Activated CD8-positive, alpha-beta T cell treated with anti-CD3 and anti-CD28 coated beads, Interleukin-2, amount 10 ng/mL, durations not matched to agents 7 days and 5 days (primary cell): ENCODE results near the gene APOBEC4. TPM values are rescaled to one million over a fixed set of nuclear protein-coding genes. Genes with fewer than 3 reads are reported as not detected.

Source experiments
- ATAC-seq: fragments of 150-1000 bp; cut with Tn5 transposase; one replicate; pipeline ENCODE4 v1.10.0; 2021; ENCODE audit warnings: moderate library complexity
- CTCF ChIA-PET: fragments of 350-600 bp; sonication (Branson Sonifier 250); formaldehyde crosslinking; loops from one replicate; lab custom pipeline; 2021; ENCODE audit warnings: antibody characterized with exemption; lab: Charles Lee
- POLR2A ChIA-PET: fragments of 350-600 bp; sonication (Branson Sonifier 250); formaldehyde crosslinking; loops from one replicate; lab custom pipeline; 2021; ENCODE audit warnings: antibody characterized with exemption; lab: Charles Lee
- DNase-seq: peaks from one replicate; pipeline ENCODE4 v3.0.0-alpha.2; 2020
- H3K27ac Mint-ChIP-seq: one replicate; pipeline ENCODE4 v1.8.0; 2021; ENCODE audit warnings: mild to moderate bottlenecking, mixed read lengths
- H3K27me3 Mint-ChIP-seq: one replicate; pipeline ENCODE4 v1.8.0; 2021; ENCODE audit warnings: low read depth, mixed read lengths
- H3K36me3 Mint-ChIP-seq: one replicate; pipeline ENCODE4 v1.8.0; 2021; ENCODE audit warnings: low read depth, mixed read lengths
- H3K4me1 Mint-ChIP-seq: one replicate; pipeline ENCODE4 v1.8.0; 2021; ENCODE audit warnings: low read depth, mixed read lengths
- H3K4me3 Mint-ChIP-seq: one replicate; pipeline ENCODE4 v1.8.0; 2021; ENCODE audit warnings: mild to moderate bottlenecking, mixed read lengths
- H3K9me3 Mint-ChIP-seq: one replicate; pipeline ENCODE4 v1.8.0; 2022; ENCODE audit warnings: mixed read lengths; ENCODE audit not compliant: insufficient read depth
- total RNA-seq, 2 experiments: library from RNA; stranded (reverse); gene quantifications; one replicate each; pipeline ENCODE4 v1.2.3, GENCODE V29; 2021

The APOBEC4 gene, protein sequence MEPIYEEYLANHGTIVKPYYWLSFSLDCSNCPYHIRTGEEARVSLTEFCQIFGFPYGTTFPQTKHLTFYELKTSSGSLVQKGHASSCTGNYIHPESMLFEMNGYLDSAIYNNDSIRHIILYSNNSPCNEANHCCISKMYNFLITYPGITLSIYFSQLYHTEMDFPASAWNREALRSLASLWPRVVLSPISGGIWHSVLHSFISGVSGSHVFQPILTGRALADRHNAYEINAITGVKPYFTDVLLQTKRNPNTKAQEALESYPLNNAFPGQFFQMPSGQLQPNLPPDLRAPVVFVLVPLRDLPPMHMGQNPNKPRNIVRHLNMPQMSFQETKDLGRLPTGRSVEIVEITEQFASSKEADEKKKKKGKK
- total RNA-seq: not detected

DNA sequence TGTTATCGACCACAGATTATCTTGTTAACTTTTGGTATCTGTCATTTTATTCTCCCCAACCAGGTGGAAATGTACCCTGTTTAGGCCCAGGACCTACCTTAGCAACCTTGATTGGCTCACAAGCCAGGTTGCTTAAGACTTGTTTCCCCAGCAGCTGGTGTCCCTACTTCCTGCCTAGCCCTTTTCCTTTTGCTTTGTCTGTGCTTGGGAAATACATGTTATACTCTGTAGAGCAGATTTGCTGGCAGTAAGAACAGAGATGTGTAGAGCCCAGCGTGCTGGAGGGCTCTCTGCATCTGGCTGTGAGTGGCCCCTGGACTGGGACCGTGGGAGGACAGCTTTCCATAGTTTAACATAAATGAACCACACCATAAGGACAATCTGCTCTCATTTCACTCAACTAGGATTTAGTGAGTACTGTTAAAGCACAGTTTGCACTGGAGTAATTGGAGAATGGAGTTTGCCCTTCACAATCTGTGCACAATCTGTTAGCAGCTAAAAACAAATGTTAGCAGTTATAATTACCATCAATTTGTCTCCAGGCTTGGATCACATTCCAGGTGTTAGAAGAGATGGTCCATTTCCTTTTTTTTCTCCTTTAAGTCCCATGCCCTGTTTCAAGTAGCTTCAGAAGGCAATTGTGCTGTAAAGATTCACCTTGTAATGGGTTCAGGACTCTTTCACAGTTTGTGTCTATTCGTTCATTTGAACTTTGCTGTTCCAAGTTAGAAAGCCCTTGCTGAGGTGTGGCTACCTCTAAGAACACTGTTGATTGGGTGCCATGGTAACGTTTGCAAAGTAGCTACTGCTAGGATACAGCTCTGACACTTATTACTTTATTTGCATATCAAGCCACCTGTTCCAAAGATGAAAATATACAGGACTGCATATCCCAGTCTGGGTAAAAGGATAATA lies at the start of gene APOBEC4:
Gene APOBEC4, minus strand, starts transcription at position 770 of the 915 bp plus-strand sequence. CDS start 4,535 bp downstream, outside the sequence.
- ATAC-seq (peak; percentile 62), DNase-seq (no peak)
- CTCF ChIA-PET: interaction anchor here (0.8 to 6.2 kb wide), 6 partner anchors 16 to 263 kb away, joined by 3 to 188 read pairs (median 28); no protein-coding TSS in a partner anchor
- Mint-ChIP-seq H3K9me3 (no peaks in the 10 kb centered on the region), H3K27me3 (no peaks in the 10 kb centered on the region), H3K4me3 (no peak within 1 kb of the TSS), H3K4me1 (peaks cover 39% of the 10 kb centered on the region), H3K36me3 (no peaks in the 10 kb centered on the region), H3K27ac (peak within 1 kb of the TSS; percentile 73)
- POLR2A ChIA-PET: interaction anchor here (0.6 to 5.9 kb wide), 2 partner anchors 18 to 179 kb away, joined by 3 to 29 read pairs; partner anchors contain the start of gene ARPC5

DNA sequence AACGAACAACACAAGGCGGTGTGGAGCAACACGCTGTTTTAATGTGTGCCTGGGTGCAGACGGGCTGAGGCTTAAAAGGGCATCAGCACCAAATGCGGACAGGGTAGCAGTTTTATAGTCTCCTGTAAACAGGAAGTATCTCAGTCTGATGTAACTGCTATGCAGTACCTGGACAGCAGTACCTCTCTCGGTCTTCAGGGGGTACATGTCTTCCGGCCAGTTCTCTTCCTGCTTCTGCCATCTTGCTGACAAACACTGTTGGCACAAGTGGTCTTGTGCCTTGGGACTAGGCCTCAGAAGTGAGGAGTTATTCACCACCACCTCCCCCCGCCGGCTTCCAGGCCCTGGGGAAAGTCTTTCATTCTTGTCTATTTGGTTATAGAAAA lies 49.7 kb upstream of the APOBEC4 start:
- H3K27me3 Mint-ChIP-seq: no peaks in the 10 kb centered on the region
- no peak for DNase-seq
- POLR2A ChIA-PET: no interaction called here
- ATAC-seq: no peak
- H3K4me1 Mint-ChIP-seq: no peaks in the 10 kb centered on the region
- H3K27ac Mint-ChIP-seq: no peak overlapping the region
- H3K36me3 Mint-ChIP-seq: no peaks in the 10 kb centered on the region
- CTCF ChIA-PET: interaction anchor here (1.3 kb wide), 1 partner anchor 17 kb away, joined by 4 read pairs; no protein-coding TSS in a partner anchor
- H3K9me3 Mint-ChIP-seq: no peaks in the 10 kb centered on the region
- H3K4me3 Mint-ChIP-seq: no peak overlapping the region

DNA sequence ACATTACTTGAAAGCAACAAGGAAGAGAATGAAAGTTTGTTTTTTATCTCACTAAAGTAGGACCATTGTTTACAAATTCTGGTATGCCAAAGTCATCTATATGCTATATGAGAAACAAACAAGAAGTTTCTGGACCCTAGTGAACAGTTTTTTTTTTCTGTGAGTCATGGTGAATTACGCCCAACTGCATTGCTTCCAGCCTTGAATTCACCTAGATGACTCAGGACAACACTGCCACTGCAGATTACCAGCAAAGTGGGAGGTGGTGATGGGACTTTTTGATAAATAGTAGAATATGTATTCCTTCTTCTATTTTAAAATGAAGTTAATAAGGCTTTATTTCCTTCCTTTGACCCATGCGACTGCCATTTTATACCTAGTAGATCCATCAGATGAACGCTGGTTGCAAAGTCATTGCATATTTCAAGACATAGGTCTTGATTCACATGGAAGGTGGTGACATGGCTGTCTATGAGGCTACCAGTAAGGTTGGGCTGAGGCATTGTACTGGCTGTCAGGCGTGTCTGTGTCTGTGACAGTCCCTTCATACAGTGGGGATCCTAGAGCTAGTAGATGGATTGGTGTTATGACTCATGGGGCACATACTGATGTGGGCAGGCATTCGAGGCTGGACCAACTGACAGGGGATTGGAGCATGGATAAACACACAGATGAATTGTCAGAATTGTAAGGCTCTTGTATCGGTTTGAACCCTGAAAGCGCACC lies 49.1 kb upstream of the APOBEC4 start:
- Mint-ChIP-seq H3K36me3 (no peaks in the 10 kb centered on the region), H3K9me3 (no peaks in the 10 kb centered on the region), H3K27me3 (no peaks in the 10 kb centered on the region), H3K4me1 (no peaks in the 10 kb centered on the region), H3K27ac (no peak overlapping the region), H3K4me3 (no peak overlapping the region)
- ChIA-PET CTCF (no interaction called here), POLR2A (no interaction called here)
- ATAC-seq: no peak
- DNase-seq: no peak

DNA sequence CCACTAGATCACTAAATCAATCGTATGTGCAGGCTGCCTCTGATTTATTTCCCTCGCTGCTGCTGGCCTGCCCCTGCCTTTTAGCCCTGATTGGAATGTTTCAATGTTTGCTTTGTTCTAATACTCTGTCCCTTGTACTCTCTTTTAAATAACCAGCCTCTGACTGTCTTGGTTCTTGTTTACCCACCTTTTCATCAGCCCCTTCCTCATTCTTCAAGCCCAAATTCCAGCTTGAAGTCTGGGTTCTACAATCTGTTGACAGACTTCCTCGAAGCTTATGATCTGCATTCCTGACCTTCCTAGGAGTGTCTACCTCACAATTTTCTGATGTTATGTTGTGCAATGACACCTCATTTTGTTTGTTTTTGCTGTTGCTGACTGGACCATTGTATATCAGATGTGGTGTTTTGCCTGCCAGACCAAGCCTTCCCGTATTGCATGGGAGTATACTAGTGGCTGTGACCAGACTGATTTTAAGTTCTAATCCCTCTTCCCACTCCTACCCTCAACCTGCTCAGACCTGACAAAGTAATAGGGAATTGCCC lies 46.6 kb upstream of the APOBEC4 start:
- Mint-ChIP-seq H3K4me1 (no peaks in the 10 kb centered on the region), H3K4me3 (no peak overlapping the region), H3K36me3 (no peaks in the 10 kb centered on the region), H3K27ac (no peak overlapping the region), H3K27me3 (no peaks in the 10 kb centered on the region), H3K9me3 (no peaks in the 10 kb centered on the region)
- ChIA-PET POLR2A (no interaction called here), CTCF (interaction anchor here (1.8 kb wide), 1 partner anchor 15 kb away, joined by 7 read pairs; no protein-coding TSS in a partner anchor)
- no peak for ATAC-seq
- DNase-seq: no peak

DNA sequence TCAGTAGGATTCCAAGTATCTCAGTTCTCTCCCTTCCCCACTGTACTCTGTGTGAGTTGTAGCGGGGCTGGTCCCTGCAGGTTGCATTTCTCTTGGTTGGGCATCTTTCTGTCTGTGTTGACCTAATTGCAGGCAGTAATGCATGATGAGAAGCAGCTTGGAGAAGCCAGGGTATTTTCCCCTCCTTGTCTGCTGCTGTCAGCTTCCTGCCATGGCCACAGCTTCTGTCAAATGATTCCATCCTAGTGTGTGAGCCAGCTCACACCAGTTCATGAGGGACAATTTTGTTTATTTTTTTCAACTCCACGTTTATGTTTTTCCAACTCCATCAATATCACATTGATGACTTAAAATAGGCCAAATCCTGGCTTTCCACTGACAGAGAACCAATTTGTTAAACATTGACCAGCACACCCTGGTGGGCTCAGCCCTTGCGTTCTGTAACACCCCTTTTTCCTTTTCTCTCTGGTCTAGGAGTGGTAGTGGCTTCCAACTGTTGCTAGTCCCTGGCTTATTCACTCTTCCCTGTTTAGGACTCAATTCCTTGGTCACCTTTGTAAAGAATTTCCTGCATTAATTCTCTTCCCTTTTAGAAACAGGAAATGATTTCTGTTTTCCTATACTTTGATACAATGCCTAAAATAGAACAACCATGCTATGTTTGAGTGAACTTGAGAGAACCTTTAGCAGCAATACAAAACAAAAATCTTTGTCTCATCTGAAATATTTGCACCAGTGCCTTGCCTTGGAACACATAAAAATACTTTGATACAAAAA lies 44.9 kb upstream of the APOBEC4 start:
- H3K27ac Mint-ChIP-seq: no peak overlapping the region
- H3K9me3 Mint-ChIP-seq: no peaks in the 10 kb centered on the region
- H3K27me3 Mint-ChIP-seq: no peaks in the 10 kb centered on the region
- POLR2A ChIA-PET: no interaction called here
- H3K36me3 Mint-ChIP-seq: no peaks in the 10 kb centered on the region
- no peak for ATAC-seq
- no peak overlapping the region for H3K4me3 Mint-ChIP-seq
- no peaks in the 10 kb centered on the region for H3K4me1 Mint-ChIP-seq
- DNase-seq: no peak
- CTCF ChIA-PET: interaction anchor here (1.8 kb wide), 1 partner anchor 13 kb away, joined by 7 read pairs; no protein-coding TSS in a partner anchor

DNA sequence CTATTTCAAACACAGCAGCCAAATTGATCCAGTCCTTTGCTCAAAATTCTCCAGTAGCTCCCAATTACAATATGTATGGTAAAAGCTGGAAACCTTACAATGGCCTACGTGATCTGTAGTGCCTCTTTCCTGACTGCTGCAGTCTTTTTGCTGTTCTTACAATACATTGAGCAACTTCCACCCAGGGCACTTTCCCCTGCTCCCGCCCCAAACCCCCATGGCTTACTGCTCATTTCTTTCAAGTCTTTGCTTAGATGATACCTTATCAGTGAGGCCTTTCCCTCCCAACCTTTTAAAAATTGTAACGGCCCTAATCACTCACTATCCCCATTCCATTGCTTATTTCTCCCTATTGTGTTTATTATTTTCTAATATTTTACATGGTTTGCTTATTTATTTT lies 43.9 kb upstream of the APOBEC4 start:
- no peak for ATAC-seq
- no peak for DNase-seq
- Mint-ChIP-seq H3K36me3 (no peaks in the 10 kb centered on the region), H3K9me3 (no peaks in the 10 kb centered on the region), H3K4me3 (no peak overlapping the region), H3K4me1 (no peaks in the 10 kb centered on the region), H3K27me3 (no peaks in the 10 kb centered on the region), H3K27ac (no peak overlapping the region)
- ChIA-PET POLR2A (no interaction called here), CTCF (no interaction called here)

DNA sequence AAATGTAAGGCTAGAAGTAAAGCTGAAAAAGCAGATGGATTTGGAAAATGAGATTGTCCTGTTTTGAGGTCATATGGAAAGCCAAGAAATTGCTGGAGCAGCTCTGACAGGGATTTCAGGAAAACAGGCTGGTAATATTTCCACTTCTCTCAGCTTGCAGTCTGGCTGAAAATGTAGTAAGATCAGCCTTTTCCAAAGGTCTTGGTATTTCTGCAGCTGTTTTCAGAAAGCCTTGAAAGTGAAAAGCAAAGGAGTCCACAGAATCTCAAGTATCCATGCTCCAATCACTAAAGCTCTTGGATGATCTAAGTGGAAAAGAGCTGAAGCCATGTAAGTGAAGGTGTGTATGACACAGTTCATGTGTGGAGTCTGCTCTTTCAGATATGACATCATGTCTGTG lies 41.6 kb upstream of the APOBEC4 start:
- H3K9me3 Mint-ChIP-seq: no peaks in the 10 kb centered on the region
- H3K4me3 Mint-ChIP-seq: no peak overlapping the region
- ChIA-PET CTCF (interaction anchor here (1.4 to 2.8 kb wide), 3 partner anchors 10 to 40 kb away, joined by 3 to 17 read pairs (median 16); no protein-coding TSS in a partner anchor), POLR2A (interaction anchor here (0.7 kb wide), 1 partner anchor 10 kb away, joined by 3 read pairs; no protein-coding TSS in a partner anchor)
- H3K27me3 Mint-ChIP-seq: no peaks in the 10 kb centered on the region
- no peak overlapping the region for H3K27ac Mint-ChIP-seq
- no peak for ATAC-seq
- no peaks in the 10 kb centered on the region for H3K36me3 Mint-ChIP-seq
- H3K4me1 Mint-ChIP-seq: no peaks in the 10 kb centered on the region
- no peak for DNase-seq

DNA sequence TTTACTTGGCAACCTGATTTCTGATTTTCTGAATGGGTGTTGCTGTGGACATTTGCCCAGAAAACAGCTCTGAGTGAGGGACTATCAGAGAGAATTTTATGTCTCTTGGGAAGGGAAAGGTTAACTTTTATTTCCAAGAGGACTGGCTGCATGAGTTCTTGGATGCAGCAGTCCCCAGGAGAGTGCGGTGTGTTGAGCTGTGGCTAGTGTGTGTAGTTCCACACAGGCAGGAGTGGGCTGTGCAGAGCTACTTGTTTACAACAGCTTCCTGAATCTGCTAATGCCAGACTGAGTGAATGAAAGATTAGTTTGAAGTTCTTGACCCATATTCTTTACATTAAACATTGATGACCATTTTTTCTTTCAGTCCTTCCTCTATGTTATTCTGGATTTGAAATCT lies 41.0 kb upstream of the APOBEC4 start:
- Mint-ChIP-seq H3K4me1 (no peaks in the 10 kb centered on the region), H3K27ac (no peak overlapping the region), H3K36me3 (no peaks in the 10 kb centered on the region), H3K27me3 (no peaks in the 10 kb centered on the region), H3K9me3 (no peaks in the 10 kb centered on the region), H3K4me3 (no peak overlapping the region)
- DNase-seq (no peak), ATAC-seq (no peak)
- ChIA-PET POLR2A (interaction anchor here (0.7 kb wide), 1 partner anchor 9 kb away, joined by 3 read pairs; no protein-coding TSS in a partner anchor), CTCF (interaction anchor here (1.0 to 2.8 kb wide), 3 partner anchors 9 to 222 kb away, joined by 3 to 17 read pairs (median 16); no protein-coding TSS in a partner anchor)

DNA sequence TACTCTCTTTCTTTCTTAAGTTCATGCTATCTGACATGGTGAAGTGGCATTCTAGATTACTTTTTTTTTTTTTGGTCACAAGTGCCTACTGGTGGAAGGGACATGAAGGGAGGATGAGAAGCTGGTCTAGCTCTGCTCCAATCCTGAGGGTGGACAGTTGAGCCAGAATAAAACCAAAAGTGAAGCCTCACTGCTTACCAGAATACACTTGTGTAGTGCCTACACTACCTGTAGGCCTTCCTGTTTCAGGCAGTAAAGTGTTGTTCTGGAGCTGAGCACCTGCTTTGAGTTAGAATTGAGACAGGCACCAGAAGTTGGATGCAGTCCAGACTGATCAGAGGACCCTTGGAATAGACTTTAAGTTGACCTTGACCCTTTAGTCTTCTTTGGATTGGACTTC lies 40.4 kb upstream of the APOBEC4 start:
- ChIA-PET CTCF (interaction anchor here (1.0 to 2.8 kb wide), 3 partner anchors 8 to 222 kb away, joined by 3 to 17 read pairs (median 16); no protein-coding TSS in a partner anchor), POLR2A (no interaction called here)
- no peak overlapping the region for H3K4me3 Mint-ChIP-seq
- no peaks in the 10 kb centered on the region for H3K9me3 Mint-ChIP-seq
- H3K27me3 Mint-ChIP-seq: no peaks in the 10 kb centered on the region
- no peaks in the 10 kb centered on the region for H3K36me3 Mint-ChIP-seq
- no peak overlapping the region for H3K27ac Mint-ChIP-seq
- no peaks in the 10 kb centered on the region for H3K4me1 Mint-ChIP-seq
- no peak for DNase-seq
- no peak for ATAC-seq

DNA sequence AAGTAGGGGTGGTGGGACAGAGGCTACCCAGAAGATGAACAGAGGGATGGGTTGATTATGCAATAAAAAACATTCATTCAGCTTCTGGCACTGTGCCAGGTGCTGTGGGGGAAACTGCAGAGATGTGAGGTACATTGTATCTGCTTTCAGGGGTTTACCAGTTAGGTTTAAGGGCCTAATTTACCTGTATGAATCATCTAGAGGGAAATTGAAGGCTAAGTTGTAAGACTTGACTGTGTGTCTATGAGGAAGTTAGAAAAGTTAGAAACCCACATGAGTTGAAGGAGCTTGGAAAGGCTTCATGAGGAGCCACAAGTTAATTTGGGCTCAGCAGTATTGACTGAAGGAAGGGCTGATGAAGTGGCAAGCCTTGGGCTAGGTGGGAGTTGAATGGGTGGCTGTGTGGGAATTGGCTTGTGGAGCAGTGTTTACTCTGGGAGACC lies 36.7 kb upstream of the APOBEC4 start:
- H3K27me3 Mint-ChIP-seq: peaks cover 6% of the 10 kb centered on the region
- no peak for DNase-seq
- H3K27ac Mint-ChIP-seq: no peak overlapping the region
- H3K36me3 Mint-ChIP-seq: no peaks in the 10 kb centered on the region
- ChIA-PET POLR2A (no interaction called here), CTCF (interaction anchor here (0.9 to 2.4 kb wide), 2 partner anchors 11 to 226 kb away, joined by 4 to 11 read pairs; no protein-coding TSS in a partner anchor)
- no peak overlapping the region for H3K4me3 Mint-ChIP-seq
- H3K9me3 Mint-ChIP-seq: no peaks in the 10 kb centered on the region
- ATAC-seq: no peak
- H3K4me1 Mint-ChIP-seq: no peaks in the 10 kb centered on the region
